AML-193 (cell line): Measurements from ENCODE around the gene SMYD4.
A peak's percentile ranks its signal among the peaks of the same experiment; 100 is the strongest.
"Not testable (repeated sequence)": the region's sequence is repeated elsewhere in the genome, so short reads cannot be mapped to it uniquely, and the experiment has no call there.

Experiments
- DNase-seq, 2 experiments: peaks; one replicate each; lab custom pipeline; 2025; lab: John Stamatoyannopoulos, UW

Gene SMYD4

DNA sequence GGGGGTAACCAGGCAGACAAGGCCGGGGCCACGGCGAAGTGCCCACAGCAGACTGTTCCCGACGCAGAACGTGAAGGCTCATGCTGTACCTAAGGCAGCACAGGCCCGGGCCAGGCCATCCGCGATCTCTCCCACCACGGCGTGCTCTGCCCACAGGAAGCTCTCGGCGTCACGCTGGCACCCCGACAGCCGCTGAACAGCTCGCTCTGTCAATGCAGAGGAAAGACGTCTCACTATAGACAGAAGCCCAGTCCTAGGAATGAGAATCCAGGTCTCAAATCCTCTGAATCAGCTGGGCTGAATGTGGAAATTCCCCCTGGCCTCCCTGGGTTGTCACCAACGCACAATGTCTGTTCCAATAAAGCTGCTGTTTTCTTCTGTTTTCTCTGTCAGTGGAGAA lies 46.4 kb downstream of the SMYD4 start:
- DNase-seq = no peak

DNA sequence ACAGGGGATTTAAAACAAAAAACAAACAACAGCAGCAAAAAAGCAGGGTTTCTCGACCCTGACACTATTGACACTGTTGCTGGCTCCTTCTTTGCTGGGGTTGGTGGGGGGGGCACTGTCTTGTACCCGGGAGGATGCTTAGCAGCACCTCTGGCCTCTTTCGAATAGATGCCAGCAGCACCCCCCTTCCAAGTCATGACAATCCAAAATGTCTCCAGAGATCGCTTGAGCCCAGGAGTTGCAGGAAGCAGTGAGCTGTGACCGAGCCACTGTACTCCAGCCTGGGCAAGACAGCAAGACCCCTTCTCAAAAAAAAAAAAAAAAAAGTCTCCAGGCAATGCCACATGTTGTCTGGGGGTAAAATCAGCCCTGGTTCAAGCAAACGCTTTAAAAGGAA lies 47.5 kb downstream of the SMYD4 start:
- DNase-seq = no peak

DNA sequence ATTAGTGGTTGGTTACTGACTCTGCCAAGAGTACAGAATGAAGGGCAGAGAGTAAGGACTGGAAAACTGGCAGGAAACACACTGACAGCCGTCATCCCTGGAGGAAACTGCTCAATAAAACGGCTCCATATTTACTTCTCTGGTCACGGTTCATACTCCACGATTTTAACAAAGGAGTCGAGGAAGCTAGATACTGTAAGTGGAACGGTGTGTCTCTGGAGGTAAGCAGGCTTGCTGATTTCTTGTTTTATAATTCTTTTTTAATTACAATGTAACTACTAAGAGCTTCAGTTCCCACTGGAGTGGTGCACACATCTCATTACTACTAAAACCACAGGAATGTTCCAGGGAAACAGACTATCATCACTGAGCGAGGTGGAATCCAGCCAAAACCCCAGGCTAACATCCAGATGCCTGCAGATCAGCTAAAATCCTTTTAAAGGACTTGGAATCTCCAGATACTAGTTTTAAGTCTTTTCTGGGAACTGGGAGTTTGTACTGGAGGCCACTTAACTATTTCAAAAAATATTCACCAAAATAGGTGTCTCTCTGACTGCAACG lies 50.1 kb downstream of the SMYD4 start:
- no peak for DNase-seq

DNA sequence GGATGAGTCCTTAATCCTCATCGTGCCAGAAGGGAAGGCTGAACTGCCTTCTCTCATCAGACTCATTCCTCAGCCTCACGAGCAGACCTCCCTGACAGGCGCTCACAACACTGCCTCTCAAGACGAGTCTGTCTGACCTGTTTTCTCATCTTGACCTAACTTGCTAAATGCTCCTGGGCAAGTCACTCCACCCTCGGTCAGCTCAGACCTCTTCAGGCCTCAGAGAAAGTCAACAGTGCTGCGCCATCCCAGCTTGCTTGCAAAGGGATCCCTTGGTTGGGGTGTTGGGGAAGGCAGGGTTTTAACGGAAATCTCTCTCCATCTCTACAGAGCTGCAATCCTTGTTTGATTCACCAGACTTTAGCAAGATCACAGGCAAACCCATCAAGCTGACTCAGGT lies 52.8 kb downstream of the SMYD4 start:
- DNase-seq = no peak

DNA sequence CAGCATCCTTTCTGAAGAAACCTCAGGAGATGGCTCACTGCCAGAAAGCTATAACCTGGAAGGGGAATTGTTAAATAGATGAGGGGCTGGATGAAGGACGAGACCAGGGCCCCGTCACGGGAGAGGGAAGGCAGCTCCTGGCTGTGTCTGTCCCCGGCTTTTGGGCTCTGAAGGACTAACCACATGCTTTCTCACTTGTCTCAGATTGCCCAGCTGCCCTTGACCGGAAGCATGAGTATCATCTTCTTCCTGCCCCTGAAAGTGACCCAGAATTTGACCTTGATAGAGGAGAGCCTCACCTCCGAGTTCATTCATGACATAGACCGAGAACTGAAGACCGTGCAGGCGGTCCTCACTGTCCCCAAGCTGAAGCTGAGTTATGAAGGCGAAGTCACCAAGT lies 53.4 kb downstream of the SMYD4 start:
- DNase-seq = no peak

DNA sequence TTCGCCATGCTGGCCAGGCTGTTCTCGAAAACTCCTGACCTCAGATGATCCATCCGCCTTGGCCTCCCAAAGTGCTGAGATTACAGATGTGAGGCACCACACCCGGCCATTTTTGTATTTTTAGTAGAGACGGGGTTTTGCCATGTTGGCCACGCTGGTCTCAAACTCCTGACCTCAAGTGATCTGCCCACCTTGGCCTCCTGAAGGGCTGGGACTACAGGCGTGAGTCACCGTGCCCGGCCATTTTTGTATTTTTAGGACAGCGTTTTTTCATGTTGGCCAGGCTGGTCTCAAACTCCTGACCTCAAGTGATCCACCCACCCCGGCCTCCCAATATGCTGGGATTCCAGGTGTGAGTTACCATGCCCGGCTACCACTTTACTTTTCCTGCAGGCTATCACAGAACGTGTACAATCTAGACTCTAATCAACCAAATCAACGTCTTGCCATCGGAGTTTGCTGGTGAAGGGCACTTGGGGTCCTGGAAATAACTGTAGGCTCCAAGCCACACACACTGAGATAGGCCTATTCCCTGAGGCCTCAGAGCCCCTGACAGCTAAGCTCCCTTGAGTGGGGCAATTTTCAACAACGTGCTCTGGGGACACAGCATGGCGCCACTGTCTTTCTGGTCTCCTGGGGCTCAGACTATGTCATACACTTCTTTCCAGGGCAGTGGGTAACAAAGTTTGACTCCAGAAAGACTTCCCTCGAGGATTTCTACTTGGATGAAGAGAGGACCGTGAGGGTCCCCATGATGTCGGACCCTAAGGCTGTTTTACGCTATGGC lies 55.1 kb downstream of the SMYD4 start:
- no peak for DNase-seq

DNA sequence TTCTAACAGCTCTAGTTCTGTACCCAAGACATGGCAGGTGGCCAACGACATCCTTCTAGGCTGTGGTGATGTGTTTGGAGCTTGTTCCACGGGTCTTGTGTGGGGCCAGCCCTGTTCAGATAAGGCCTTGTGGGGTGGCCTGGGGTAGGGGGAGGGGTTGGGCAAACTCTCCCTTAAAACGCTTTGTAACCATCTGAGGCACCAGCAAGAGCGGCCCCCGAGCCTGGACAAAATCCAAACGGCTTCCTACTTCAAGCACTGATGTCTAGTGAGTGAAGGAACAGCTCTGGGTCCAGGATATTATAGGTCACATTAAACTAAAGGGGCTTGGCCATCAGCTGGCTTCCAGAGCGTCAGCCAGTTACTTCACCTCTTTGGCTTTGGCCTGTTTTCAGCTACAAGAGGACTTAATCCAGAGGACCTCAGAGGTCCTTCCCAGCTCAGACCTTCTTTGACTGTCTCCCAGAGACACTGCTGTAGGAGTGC lies 56.0 kb downstream of the SMYD4 start:
- no peak for DNase-seq

DNA sequence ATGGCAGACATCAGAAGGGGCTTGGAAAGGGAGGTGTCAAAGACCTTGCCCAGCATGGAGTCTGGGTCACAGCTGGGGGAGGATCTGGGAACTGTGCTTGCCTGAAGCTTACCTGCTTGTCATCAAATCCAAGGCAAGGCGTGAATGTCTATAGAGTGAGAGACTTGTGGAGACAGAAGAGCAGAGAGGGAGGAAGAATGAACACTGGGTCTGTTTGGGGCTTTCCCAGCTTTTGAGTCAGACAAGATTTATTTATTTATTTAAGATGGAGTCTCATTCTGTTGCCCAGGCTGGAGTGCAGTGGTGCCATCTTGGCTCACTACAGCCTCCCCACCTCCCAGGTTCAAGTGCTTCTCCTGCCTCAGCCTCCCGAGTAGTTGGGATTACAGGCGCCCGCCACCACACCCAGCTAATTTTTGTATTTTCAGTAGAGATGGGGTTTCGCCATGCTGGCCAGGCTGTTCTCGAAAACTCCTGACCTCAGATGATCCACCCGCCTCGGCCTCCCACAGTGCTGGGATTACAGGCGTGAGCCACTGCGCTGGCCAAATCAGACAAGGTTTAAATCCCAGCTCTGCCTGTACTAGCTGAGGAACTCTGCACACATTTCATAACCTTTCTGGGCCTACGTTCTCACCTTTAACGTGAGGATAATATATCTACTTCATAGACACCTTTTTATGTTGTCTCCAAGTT lies 56.6 kb downstream of the SMYD4 start:
- not testable (repeated sequence) for DNase-seq

DNA sequence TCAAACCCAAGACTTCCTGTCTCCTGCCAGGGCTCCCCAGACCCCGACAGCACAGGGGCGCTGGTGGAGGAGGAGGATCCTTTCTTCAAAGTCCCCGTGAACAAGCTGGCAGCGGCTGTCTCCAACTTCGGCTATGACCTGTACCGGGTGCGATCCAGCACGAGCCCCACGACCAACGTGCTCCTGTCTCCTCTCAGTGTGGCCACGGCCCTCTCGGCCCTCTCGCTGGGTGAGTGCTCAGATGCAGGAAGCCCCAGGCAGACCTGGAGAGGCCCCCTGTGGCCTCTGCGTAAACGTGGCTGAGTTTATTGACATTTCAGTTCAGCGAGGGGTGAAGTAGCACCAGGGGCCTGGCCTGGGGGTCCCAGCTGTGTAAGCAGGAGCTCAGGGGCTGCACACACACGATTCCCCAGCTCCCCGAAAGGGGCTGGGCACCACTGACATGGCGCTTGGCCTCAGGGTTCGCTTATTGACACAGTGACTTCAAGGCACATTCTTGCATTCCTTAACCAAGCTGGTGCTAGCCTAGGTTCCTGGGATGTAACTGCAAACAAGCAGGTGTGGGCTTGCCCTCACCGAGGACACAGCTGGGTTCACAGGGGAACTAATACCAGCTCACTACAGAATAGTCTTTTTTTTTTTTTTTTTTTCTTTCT lies 59.8 kb downstream of the SMYD4 start:
- no peak for DNase-seq

DNA sequence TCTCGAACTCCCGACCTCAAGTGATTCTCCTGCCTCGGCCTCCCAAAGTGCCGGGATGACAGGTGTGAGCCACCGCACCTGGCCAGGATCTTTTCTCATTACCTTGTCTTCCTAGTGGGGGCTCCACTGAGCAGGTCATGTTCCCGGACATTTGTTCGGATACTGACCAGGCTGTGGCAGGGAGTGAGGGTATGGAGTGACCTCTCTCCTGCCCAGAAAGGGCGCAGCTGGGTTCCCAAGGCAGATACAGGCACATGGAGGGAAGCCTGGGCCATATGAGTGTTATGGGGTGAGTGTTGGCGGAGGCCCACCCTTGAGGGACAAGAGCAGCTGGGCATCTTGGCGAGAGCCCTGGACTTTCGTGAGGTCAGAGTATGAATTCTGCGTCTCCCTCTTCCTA lies 62.3 kb downstream of the SMYD4 start:
- DNase-seq = no peak

DNA sequence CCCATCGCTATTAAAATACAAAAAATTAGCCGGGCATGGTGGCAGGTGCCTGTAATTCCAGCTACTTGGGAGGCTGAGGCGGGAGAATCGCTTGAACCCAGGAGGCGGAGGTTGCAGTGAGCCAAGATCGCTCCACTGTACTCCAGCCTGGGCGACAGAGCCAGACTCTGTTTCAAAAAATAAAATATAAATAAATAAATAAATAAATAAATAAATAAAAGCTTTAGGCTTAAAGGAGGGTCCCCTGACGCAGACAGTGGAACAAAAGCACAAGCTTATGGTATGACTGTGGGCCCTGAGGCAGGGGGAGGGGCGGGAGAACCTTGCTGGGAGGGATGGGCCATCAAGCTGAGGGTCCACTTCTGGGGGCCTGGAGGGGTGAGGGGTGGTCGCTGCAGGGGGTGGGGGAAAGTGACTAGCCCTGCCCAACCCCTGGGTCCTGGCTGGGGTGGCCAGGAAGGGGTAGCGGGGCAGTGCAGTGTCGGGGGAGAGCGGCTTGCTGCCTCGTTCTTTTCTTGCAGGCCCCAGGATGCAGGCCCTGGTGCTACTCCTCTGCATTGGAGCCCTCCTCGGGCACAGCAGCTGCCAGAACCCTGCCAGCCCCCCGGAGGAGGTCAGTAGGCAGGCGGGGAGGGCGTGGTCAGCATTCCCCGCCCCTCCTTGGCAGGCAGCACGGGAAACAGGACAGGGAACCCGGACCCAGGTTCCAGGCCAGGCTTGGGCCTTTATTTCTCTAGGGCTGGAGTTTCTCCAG lies 63.1 kb downstream of the SMYD4 start:
- DNase-seq = no peak

DNA sequence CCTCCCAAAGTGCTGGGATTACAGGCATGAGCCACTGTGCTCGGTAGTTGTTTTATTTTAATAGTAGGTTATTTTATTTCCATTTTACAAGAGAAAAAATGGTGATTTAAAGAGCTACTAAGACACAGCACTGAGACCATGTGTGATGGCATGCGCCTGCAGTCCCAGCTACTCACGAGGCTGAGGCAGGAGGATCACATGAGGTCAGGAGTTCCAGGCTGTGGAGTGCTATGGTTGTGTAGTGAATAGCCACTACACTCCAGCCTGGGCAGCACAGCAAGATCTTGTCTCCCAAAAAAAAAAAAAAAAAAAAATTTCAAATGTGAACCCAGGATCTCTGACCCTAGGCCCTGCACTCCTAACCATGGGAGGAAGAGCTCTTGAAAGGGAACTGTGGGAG lies 64.1 kb downstream of the SMYD4 start:
- DNase-seq = no peak

DNA sequence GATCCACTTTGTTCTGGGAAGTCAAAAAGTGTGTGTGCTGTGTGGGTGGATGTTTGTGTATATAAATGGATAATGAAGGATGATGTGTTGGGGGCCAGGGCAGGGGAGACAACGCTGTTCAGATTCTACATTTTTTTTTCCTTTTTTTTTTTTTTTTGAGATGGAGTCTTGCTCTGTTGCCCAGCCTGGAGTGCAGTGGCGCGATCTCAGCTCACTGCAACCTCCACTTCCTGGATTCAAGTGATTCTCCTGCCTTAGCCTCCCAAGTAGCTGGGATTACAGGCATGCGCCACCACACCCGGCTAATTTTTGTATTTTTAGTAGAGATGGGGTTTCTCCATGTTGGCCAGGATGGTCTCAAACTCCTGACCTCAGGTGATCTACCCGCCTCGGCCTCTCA lies 65.0 kb downstream of the SMYD4 start:
- not testable (repeated sequence) for DNase-seq

DNA sequence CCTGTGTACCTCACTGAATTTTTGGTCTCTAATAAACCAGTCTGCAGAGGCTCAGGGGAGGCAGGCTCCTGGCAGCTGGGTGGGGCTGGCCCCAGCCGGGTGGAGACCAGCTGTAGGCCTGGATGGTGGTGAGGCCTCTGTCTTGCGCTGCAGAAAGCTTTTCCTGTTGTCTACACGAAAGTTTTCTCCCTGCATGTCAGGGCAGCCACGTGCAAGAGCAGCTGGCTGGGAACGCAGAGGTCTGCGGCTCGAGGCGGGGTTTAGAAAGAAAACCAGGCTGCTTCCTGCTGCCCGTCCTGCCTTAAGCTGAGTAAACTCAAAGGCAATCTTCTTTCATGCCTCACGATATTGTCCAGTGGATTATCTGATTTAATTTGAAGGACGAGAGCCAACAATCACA lies 65.4 kb downstream of the SMYD4 start:
- peak; percentile 13 to 27 for DNase-seq

DNA sequence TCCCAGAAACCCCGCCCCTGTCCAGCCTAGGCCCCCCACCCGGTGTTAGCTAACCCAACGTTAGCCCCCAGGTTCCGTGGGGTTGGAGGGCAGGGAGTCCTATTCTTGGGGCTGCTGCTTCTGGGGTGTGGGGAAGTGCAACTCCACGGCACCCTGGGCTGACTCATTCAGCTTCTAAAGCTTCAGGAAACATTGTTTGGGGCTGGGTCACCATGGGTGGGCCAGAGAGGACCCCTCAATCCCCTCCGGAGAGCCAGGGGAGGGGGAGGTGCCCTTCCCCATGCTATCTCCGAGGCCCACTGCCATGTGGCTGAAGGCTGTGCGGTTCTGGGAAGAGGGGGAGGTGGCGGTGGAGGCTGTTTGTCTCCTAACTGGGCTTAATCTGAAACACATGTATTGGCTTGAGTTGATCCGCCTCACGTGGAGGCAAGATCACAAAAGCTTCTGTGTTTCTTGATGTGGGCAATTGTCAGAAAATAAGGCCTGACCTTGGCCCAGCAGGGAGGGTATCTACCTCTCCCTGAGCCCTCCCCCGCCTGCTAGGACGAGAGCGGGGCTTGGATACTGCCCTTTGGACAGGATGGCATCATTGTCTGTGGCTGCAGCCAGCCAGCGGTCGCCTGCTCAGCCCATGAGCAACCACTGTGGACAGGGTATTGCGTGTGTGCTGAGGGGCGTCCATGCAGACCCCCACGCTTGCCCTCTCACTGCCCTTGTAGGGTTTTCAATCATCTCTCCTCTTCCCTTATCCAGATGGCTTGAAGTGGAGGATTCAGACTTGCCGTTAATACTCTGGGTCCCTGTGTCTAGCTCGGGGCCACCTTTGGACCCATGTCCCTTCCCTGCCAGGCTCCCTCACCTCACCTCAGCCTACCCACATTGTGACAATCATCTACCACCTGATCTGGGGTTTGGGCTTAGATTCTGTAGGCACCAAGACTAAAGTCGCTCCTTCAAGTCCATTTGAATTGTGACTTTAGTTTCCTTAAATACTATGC lies 66.5 kb downstream of the SMYD4 start:
- no peak for DNase-seq

DNA sequence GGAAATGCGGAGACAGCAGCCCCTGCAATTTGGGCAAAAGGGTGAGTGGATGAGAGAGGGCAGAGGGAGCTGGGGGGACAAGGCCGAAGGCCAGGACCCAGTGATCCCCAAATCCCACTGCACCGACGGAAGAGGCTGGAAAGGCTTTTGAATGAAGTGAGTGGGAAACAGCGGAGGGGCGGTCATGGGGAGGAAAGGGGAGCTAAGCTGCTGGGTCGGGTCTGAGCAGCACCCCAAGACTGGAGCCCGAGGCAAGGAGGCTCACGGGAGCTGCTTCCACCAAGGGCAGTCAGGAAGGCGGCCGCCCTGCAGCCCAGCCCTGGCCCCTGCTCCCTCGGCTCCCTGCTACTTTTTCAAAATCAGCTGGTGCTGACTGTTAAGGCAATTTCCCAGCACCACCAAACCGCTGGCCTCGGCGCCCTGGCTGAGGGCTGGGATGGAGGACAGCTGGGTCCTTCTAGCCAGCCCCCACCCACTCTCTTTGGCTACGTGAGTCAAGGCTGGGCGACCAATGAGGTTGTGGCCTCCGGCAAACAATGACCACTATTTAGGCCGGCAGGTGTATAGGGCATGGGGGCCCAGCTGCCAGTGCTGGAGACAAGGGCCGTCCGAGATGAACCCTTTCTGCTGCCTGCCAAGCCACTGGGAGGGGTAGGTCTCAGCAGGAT lies 67.3 kb downstream of the SMYD4 start:
- DNase-seq = no peak

DNA sequence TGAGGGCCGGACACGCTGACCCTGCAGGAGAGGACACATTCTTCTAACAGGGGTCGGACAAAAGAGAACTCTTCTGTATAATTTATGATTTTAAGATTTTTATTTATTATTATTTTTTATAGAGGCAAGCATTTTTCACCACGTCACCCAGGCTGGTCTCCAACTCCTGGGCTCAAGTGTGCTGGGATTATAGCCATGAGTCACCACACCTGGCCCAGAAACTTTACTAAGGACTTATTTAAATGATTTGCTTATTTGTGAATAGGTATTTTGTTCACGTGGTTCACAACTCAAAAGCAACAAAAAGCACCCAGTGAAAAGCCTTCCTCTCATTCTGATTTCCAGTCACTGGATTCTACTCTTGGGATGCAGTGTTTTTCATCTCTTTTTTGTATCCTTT lies 70.2 kb downstream of the SMYD4 start:
- no peak for DNase-seq

DNA sequence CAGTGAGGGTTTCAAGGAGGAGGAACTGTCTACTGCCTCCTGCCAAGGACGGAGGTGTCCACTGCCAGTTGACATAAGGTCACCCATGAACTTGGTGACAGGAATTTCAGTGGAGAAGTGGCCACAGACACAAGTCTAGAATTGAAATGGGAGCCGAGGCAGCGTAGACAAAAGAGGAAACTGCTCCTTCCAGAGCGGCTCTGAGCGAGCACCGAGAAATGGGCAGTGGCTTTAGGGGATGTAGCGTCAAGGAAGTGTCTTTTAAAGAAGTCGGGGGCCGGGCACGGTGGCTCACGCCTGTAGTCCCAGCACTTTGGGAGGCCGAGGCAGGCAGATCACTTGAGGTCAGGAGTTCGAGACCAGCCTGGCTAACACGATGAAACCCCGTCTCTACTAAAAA lies 70.9 kb downstream of the SMYD4 start:
- DNase-seq = no peak

DNA sequence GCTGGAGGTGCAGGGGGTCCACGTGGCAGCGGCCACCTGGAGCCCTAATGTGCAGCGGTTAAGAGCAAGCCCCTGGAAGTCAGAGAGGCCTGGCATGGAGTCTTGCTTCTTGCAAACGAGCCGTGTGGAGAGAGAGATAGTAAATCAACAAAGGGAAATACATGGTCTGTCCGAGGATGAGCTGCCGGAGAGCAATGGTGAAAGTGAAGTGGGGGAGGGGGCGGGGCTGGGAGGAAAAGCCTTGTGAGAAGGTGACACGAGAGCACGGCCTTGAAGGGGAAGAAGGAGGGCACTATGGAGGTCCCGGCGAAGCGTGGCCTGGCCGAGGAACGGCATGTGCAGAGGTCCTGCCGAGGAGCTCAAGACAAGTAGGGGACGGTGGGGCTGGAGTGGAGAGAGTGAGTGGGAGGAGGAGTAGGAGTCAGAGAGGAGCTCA lies 73.9 kb downstream of the SMYD4 start:
- no peak for DNase-seq

DNA sequence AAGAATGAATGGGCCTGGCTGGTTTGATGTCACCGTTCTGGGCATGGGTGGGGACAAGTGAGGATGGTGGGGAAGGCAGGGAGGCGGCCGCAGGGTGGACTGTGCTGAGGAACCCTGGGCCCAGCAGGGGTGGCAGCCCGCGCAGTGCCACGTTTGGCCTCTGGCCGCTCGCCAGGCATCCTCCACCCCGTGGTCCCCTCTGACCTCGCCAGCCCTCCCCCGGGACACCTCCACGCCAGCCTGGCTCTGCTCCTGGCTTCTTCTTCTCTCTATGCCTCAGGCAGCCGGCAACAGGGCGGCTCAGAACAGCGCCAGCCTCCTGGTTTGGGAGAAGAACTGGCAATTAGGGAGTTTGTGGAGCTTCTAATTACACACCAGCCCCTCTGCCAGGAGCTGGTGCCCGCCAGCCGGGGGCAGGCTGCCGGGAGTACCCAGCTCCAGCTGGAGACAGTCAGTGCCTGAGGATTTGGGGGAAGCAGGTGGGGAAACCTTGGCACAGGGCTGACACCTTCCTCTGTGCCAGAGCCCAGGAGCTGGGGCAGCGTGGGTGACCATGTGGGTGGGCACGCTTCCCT lies 74.4 kb downstream of the SMYD4 start:
- no peak for DNase-seq
